ENCODE data around the gene ZNF580. TPM values are rescaled to one million over a fixed set of nuclear protein-coding genes. Genes with fewer than 3 reads are reported as not detected.

The ZNF580 gene
- total and polyA plus RNA-seq, 10 of the 15 experiments (the other 5 are each of a cell fraction or from before 2014, with no cell fraction given) = 2.3 to 31.8 (median 10.0) TPM

Other genes starting within 250 kb of the ZNF580 start
Only the 7 nearest of the 23 such genes appear.
- 15.6 and 18.6 TPM in 2 replicates for gene ZNF524, start 40.7 kb upstream of the ZNF580 start, total RNA-seq (2014; rRNA removed)
- gene ZNF524, start 40.7 kb upstream of the ZNF580 start, total RNA-seq (2014; rRNA removed; fragmentation: Illumina TruSeq; extraction: Trizol) = 3.7 and 3.8 TPM in 2 replicates
- 14.7 and 17.2 TPM in 2 replicates for gene ZNF524, start 40.7 kb upstream of the ZNF580 start, total RNA-seq (2021)
- gene ZNF524, start 40.7 kb upstream of the ZNF580 start, polyA plus RNA-seq (2011; rRNA removed) = 1.5 and 3.7 TPM in 2 replicates
- 1.1 TPM in 1 of 2 replicates, not detected in the other for gene ZNF524, start 40.7 kb upstream of the ZNF580 start, polyA plus RNA-seq (2014; fragmentation: Illumina TruSeq; extraction: Trizol)
- gene ZNF524, start 40.7 kb upstream of the ZNF580 start, polyA plus RNA-seq (2014; fragmentation: Nextera tagmentation; extraction: Ambion mirVana) = under 1 TPM in 1 of 2 experiments, not detected in 1; 0.47 TPM
- gene ZNF524, start 40.7 kb upstream of the ZNF580 start, polyA plus RNA-seq (2014; rRNA removed) = 13.9 and 15.0 TPM in 2 replicates
- 10 to 100 TPM; 12.4 to 12.8 TPM for gene ZNF524, start 40.7 kb upstream of the ZNF580 start, polyA plus RNA-seq (2016; fragmentation: Nextera tagmentation; extraction: Ambion mirVana)
- 0.96 and 1.1 TPM in 2 replicates for gene ZNF865, start 35.4 kb upstream of the ZNF580 start, total RNA-seq (2014; rRNA removed)
- 0.78 and 0.85 TPM in 2 replicates for gene ZNF865, start 35.4 kb upstream of the ZNF580 start, total RNA-seq (2014; rRNA removed; fragmentation: Illumina TruSeq; extraction: Trizol)
- gene ZNF865, start 35.4 kb upstream of the ZNF580 start, total RNA-seq (2021) = 17.8 and 18.3 TPM in 2 replicates
- 0.49 and 1.5 TPM in 2 replicates for gene ZNF865, start 35.4 kb upstream of the ZNF580 start, polyA plus RNA-seq (2011; rRNA removed)
- gene ZNF865, start 35.4 kb upstream of the ZNF580 start, polyA plus RNA-seq (2014; fragmentation: Illumina TruSeq; extraction: Trizol) = 0.24 and 1.2 TPM in 2 replicates
- under 1 TPM; 0.02 to 0.05 TPM for gene ZNF865, start 35.4 kb upstream of the ZNF580 start, polyA plus RNA-seq (2014; fragmentation: Nextera tagmentation; extraction: Ambion mirVana)
- 7.6 and 9.8 TPM in 2 replicates for gene ZNF865, start 35.4 kb upstream of the ZNF580 start, polyA plus RNA-seq (2014; rRNA removed)
- under 1 TPM; 0.13 to 0.37 TPM for gene ZNF865, start 35.4 kb upstream of the ZNF580 start, polyA plus RNA-seq (2016; fragmentation: Nextera tagmentation; extraction: Ambion mirVana)
- gene ZNF784, start 16.4 kb upstream of the ZNF580 start, total RNA-seq (2014; rRNA removed) = 2.8 and 3.5 TPM in 2 replicates
- 1.8 and 2.2 TPM in 2 replicates for gene ZNF784, start 16.4 kb upstream of the ZNF580 start, total RNA-seq (2014; rRNA removed; fragmentation: Illumina TruSeq; extraction: Trizol)
- gene ZNF784, start 16.4 kb upstream of the ZNF580 start, total RNA-seq (2021) = 5.2 and 5.3 TPM in 2 replicates
- gene ZNF784, start 16.4 kb upstream of the ZNF580 start, polyA plus RNA-seq (2011; rRNA removed) = 0.68 and 1.2 TPM in 2 replicates
- gene ZNF784, start 16.4 kb upstream of the ZNF580 start, polyA plus RNA-seq (2014; fragmentation: Illumina TruSeq; extraction: Trizol) = 2.8 and 3.1 TPM in 2 replicates
- under 1 TPM; 0.10 to 0.97 TPM for gene ZNF784, start 16.4 kb upstream of the ZNF580 start, polyA plus RNA-seq (2014; fragmentation: Nextera tagmentation; extraction: Ambion mirVana)
- 3.5 and 4.4 TPM in 2 replicates for gene ZNF784, start 16.4 kb upstream of the ZNF580 start, polyA plus RNA-seq (2014; rRNA removed)
- 1 to 10 TPM; 1.1 to 1.4 TPM for gene ZNF784, start 16.4 kb upstream of the ZNF580 start, polyA plus RNA-seq (2016; fragmentation: Nextera tagmentation; extraction: Ambion mirVana)
- 22.1 and 25.4 TPM in 2 replicates for gene ZNF581, start 2.6 kb downstream of the ZNF580 start, total RNA-seq (2014; rRNA removed)
- 14.0 and 14.1 TPM in 2 replicates for gene ZNF581, start 2.6 kb downstream of the ZNF580 start, total RNA-seq (2014; rRNA removed; fragmentation: Illumina TruSeq; extraction: Trizol)
- 44.9 and 45.4 TPM in 2 replicates for gene ZNF581, start 2.6 kb downstream of the ZNF580 start, total RNA-seq (2021)
- gene ZNF581, start 2.6 kb downstream of the ZNF580 start, polyA plus RNA-seq (2011; rRNA removed) = 13.5 and 19.1 TPM in 2 replicates
- gene ZNF581, start 2.6 kb downstream of the ZNF580 start, polyA plus RNA-seq (2014; fragmentation: Illumina TruSeq; extraction: Trizol) = 7.8 and 13.2 TPM in 2 replicates
- gene ZNF581, start 2.6 kb downstream of the ZNF580 start, polyA plus RNA-seq (2014; fragmentation: Nextera tagmentation; extraction: Ambion mirVana) = 10 to 100 TPM in 1 of 2 experiments, 1 to 10 TPM in 1; 4.7 to 18.1 TPM
- gene ZNF581, start 2.6 kb downstream of the ZNF580 start, polyA plus RNA-seq (2014; rRNA removed) = 39.6 and 45.3 TPM in 2 replicates
- gene ZNF581, start 2.6 kb downstream of the ZNF580 start, polyA plus RNA-seq (2016; fragmentation: Nextera tagmentation; extraction: Ambion mirVana) = 10 to 100 TPM; 29.1 to 37.0 TPM
- gene CCDC106, start 7.2 kb downstream of the ZNF580 start, total RNA-seq (2014; rRNA removed) = 19.2 and 22.5 TPM in 2 replicates
- gene CCDC106, start 7.2 kb downstream of the ZNF580 start, total RNA-seq (2014; rRNA removed; fragmentation: Illumina TruSeq; extraction: Trizol) = 11.9 and 12.7 TPM in 2 replicates
- gene CCDC106, start 7.2 kb downstream of the ZNF580 start, total RNA-seq (2021) = 33.1 and 34.2 TPM in 2 replicates
- 7.8 and 16.4 TPM in 2 replicates for gene CCDC106, start 7.2 kb downstream of the ZNF580 start, polyA plus RNA-seq (2011; rRNA removed)
- gene CCDC106, start 7.2 kb downstream of the ZNF580 start, polyA plus RNA-seq (2014; fragmentation: Illumina TruSeq; extraction: Trizol) = 7.7 and 19.2 TPM in 2 replicates
- under 1 TPM; 0.04 to 0.14 TPM for gene CCDC106, start 7.2 kb downstream of the ZNF580 start, polyA plus RNA-seq (2014; fragmentation: Nextera tagmentation; extraction: Ambion mirVana)
- 35.9 and 39.9 TPM in 2 replicates for gene CCDC106, start 7.2 kb downstream of the ZNF580 start, polyA plus RNA-seq (2014; rRNA removed)
- gene CCDC106, start 7.2 kb downstream of the ZNF580 start, polyA plus RNA-seq (2016; fragmentation: Nextera tagmentation; extraction: Ambion mirVana) = 10 to 100 TPM; 20.4 to 25.7 TPM
- gene U2AF2, start 14.0 kb downstream of the ZNF580 start, total RNA-seq (2014; rRNA removed) = 204 and 228 TPM in 2 replicates
- 112 and 121 TPM in 2 replicates for gene U2AF2, start 14.0 kb downstream of the ZNF580 start, total RNA-seq (2014; rRNA removed; fragmentation: Illumina TruSeq; extraction: Trizol)
- gene U2AF2, start 14.0 kb downstream of the ZNF580 start, total RNA-seq (2021) = 308 and 338 TPM in 2 replicates
- gene U2AF2, start 14.0 kb downstream of the ZNF580 start, polyA plus RNA-seq (2011; rRNA removed) = 54.9 and 140 TPM in 2 replicates
- gene U2AF2, start 14.0 kb downstream of the ZNF580 start, polyA plus RNA-seq (2014; fragmentation: Illumina TruSeq; extraction: Trizol) = 50.9 and 141 TPM in 2 replicates
- 1 to 10 TPM; 3.0 to 8.3 TPM for gene U2AF2, start 14.0 kb downstream of the ZNF580 start, polyA plus RNA-seq (2014; fragmentation: Nextera tagmentation; extraction: Ambion mirVana)
- gene U2AF2, start 14.0 kb downstream of the ZNF580 start, polyA plus RNA-seq (2014; rRNA removed) = 284 and 360 TPM in 2 replicates
- 10 to 100 TPM; 46.2 to 48.9 TPM for gene U2AF2, start 14.0 kb downstream of the ZNF580 start, polyA plus RNA-seq (2016; fragmentation: Nextera tagmentation; extraction: Ambion mirVana)
- 7.7 and 12.0 TPM in 2 replicates for gene EPN1, start 34.2 kb downstream of the ZNF580 start, total RNA-seq (2014; rRNA removed)
- 4.7 and 6.2 TPM in 2 replicates for gene EPN1, start 34.2 kb downstream of the ZNF580 start, total RNA-seq (2014; rRNA removed; fragmentation: Illumina TruSeq; extraction: Trizol)
- 79.8 and 88.5 TPM in 2 replicates for gene EPN1, start 34.2 kb downstream of the ZNF580 start, total RNA-seq (2021)
- 3.4 and 9.3 TPM in 2 replicates for gene EPN1, start 34.2 kb downstream of the ZNF580 start, polyA plus RNA-seq (2011; rRNA removed)
- gene EPN1, start 34.2 kb downstream of the ZNF580 start, polyA plus RNA-seq (2014; fragmentation: Illumina TruSeq; extraction: Trizol) = 2.0 and 6.8 TPM in 2 replicates
- under 1 TPM; 0.11 to 0.16 TPM for gene EPN1, start 34.2 kb downstream of the ZNF580 start, polyA plus RNA-seq (2014; fragmentation: Nextera tagmentation; extraction: Ambion mirVana)
- 36.9 and 47.0 TPM in 2 replicates for gene EPN1, start 34.2 kb downstream of the ZNF580 start, polyA plus RNA-seq (2014; rRNA removed)
- 10 to 100 TPM; 21.8 to 22.1 TPM for gene EPN1, start 34.2 kb downstream of the ZNF580 start, polyA plus RNA-seq (2016; fragmentation: Nextera tagmentation; extraction: Ambion mirVana)